Muscle of leg (tissue), 11 donors: ENCODE results near the gene MAPK8IP3. TPM values are rescaled to one million over a fixed set of nuclear protein-coding genes. Genes with fewer than 3 reads are reported as not detected.
A peak's percentile ranks its signal among the peaks of the same experiment; 100 is the strongest.
"Not testable (repeated sequence)": the region's sequence is repeated elsewhere in the genome, so short reads cannot be mapped to it uniquely, and the experiment has no call there.

Experiments
- DNase-seq: peaks from one replicate; pipeline ENCODE4 v3.0.0; 2013
- H3K27ac ChIP-seq: one replicate; pipeline ENCODE4 v1.5.1; 2013; ENCODE audit warnings: mild to moderate bottlenecking, low read length, control low read depth
- H3K27me3 ChIP-seq: one replicate; pipeline ENCODE4 v1.6.1; 2013; ENCODE audit warnings: low read length; ENCODE audit not compliant: control insufficient read depth, insufficient read depth
- H3K36me3 ChIP-seq: one replicate; pipeline ENCODE4 v1.6.1; 2013; ENCODE audit warnings: low read length; ENCODE audit not compliant: control insufficient read depth, insufficient read depth
- H3K4me1 ChIP-seq: one replicate; pipeline ENCODE4 v1.6.1; 2013; ENCODE audit warnings: low read length; ENCODE audit not compliant: control insufficient read depth, insufficient read depth
- H3K4me3 ChIP-seq: one replicate; pipeline ENCODE4 v1.5.1; 2013; ENCODE audit warnings: low read length, control low read depth
- H3K9me3 ChIP-seq: replicated peaks from 2 replicates; pipeline ENCODE4 v1.6.1; 2013; ENCODE audit warnings: low read depth, low read length; ENCODE audit not compliant: control insufficient read depth
- WGBS: methylation state at CpG from one replicate; pipeline ENCODE4 v1.1.5; 2013; ENCODE audit warnings: missing lambda C conversion rate; ENCODE audit not compliant: insufficient coverage; 5-methylcytosine and 5-hydroxymethylcytosine counted together
- polyA plus RNA-seq, 8 donors: library from polyadenylated mRNA; unstranded; fragments of 120-200 nt; gene quantifications; one replicate each; pipeline versions ENCODE4 v1.2.1 to v1.2.3, GENCODE V29; 2013; ENCODE audit warnings: inconsistent platforms in 1 of 8, low replicate concordance in 1 of 8; ENCODE audit not compliant: insufficient read length in 8 of 8, insufficient read depth in 1 of 8
- total RNA-seq: library from RNA; stranded (reverse); fragments of 120-200 nt; gene quantifications from one replicate; pipeline ENCODE4 v1.2.4, GENCODE V29; 2013

Gene MAPK8IP3
- total and polyA plus RNA-seq, 9 donors: 35.6 to 64.3 (median 50.5) TPM

DNA sequence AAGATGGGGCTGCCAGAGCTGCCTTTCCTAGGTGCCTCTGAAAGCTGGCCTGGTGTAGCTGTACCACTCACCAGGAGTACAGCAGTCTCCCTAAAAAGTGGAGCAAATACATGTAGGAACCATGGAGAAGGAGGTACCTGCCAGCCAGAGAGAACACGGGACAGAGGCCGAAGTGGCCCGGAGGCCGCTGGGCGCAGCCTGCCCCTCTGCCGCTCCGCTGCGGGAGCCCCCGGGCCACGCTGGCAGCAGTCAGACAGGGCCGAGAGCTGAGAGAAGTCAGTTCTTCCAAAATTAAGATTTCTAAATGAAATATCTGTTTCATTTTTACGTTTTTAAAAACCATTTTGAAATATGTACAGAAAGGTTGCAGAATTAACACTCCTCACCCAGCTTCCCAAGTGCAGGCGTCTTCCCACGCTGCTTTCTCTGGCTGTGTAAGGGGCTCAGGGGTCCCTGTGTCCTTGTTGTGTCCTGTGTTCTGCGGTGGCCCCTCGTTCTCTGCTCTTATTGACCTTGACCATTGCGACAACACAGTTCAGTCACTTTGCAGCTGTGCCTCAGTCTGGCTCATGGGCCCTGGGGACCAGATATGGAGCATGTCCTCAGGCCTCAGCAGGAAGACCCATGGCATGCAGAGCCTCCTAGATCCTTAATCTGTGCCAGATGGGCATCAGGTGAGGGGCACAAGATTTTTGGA, 5.0 kb downstream of the MAPK8IP3 start:
- 88% methylated on average over 12 of the region's 17 CpGs for WGBS
- Histone ChIP-seq H3K4me1 (peaks cover 29% of the 10 kb centered on the region), H3K27ac (no peak overlapping the region)

DNA sequence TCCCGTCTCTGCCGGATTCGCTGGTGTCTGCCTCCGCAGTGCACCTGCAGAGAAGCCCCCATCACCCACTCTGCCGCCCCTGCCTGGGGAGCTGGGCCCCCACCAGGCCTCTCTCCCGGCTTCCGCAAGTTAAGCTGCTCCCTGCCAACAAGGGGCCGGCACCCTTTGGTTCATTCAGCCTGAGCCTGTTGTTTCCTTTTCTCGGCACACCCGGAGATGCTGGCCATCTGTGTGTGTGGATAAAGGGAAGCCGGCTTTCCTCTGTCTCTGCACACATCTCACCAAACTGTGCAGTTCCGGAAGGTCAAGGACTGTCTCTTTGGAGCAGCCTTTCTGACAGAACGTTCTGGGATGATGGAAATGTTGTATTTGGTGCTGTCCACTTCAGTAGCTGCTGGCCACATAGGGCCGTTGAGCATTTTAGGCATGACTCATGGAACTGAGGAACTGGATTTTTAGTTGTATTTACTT, 6.8 kb downstream of the MAPK8IP3 start:
- Histone ChIP-seq H3K27me3 (no peaks in the 10 kb centered on the region), H3K27ac (no peak overlapping the region), H3K4me3 (no peak overlapping the region), H3K36me3 (peaks cover 29% of the 10 kb centered on the region), H3K9me3 (no peaks in the 10 kb centered on the region), H3K4me1 (peaks cover 19% of the 10 kb centered on the region)
- DNase-seq: peak; percentile 24
- 73% methylated on average over 4 of the region's 14 CpGs for WGBS

More for the DNA sequence above, 5.0 kb downstream of the MAPK8IP3 start:
- peaks cover 29% of the 10 kb centered on the region for H3K36me3 ChIP-seq
- H3K4me3 ChIP-seq: no peak overlapping the region
- no peaks in the 10 kb centered on the region for H3K27me3 ChIP-seq
- no peaks in the 10 kb centered on the region for H3K9me3 ChIP-seq
- DNase-seq: no peak

DNA sequence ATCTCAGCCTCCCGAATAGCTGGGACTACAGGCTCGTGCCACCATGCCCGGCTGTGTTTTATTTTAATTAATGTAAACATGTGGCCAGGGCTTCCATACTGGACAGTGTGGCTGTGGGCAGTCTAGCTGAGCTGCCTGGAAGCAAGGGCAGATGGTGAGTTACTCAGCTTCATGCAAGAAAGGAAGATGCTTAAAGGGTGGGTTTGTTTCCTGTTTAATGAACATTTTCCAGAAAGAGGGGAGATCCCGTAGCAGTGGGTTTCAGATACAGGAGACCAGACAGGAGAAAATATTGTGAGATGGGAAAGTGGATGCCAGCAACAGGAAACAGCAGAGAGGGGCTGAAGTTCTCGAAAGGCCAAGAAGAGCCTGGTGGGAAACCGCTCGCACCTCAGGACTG, 7.3 kb downstream of the MAPK8IP3 start:
- 58% methylated on average over 2 of the region's 7 CpGs for WGBS
- peaks cover 14% of the 10 kb centered on the region for H3K4me1 ChIP-seq
- H3K27ac ChIP-seq: no peak overlapping the region
- peaks cover 24% of the 10 kb centered on the region for H3K36me3 ChIP-seq
- no peak for DNase-seq
- H3K27me3 ChIP-seq: no peaks in the 10 kb centered on the region
- H3K4me3 ChIP-seq: no peak overlapping the region
- H3K9me3 ChIP-seq: no peaks in the 10 kb centered on the region

- Histone ChIP-seq H3K9me3 (no peaks in the 10 kb centered on the region), H3K27me3 (no peaks in the 10 kb centered on the region), H3K27ac (no peak overlapping the region), H3K4me1 (peaks cover 8% of the 10 kb centered on the region), H3K4me3 (no peak overlapping the region), H3K36me3 (peaks cover 18% of the 10 kb centered on the region)
- 70% methylated on average over 9 of the region's 14 CpGs for WGBS
- no peak for DNase-seq
Measured at GRCh38 chr16:1713933-1714332, 7.9 kb downstream of the MAPK8IP3 start.

- H3K4me3 ChIP-seq: no peak overlapping the region
- DNase-seq: no peak
- peaks cover 5% of the 10 kb centered on the region for H3K4me1 ChIP-seq
- H3K27me3 ChIP-seq: no peaks in the 10 kb centered on the region
- H3K9me3 ChIP-seq: no peaks in the 10 kb centered on the region
- 90% methylated on average over 12 of the region's 12 CpGs for WGBS
- no peak overlapping the region for H3K27ac ChIP-seq
- peaks cover 14% of the 10 kb centered on the region for H3K36me3 ChIP-seq
Measured at GRCh38 chr16:1715220-1715619, 9.2 kb downstream of the MAPK8IP3 start.

GRCh38 chr16:1718236-1718635, 12.2 kb downstream of the MAPK8IP3 start:
- H3K4me3 ChIP-seq, H3K27me3 ChIP-seq, H3K36me3 ChIP-seq, H3K27ac ChIP-seq, H3K4me1 ChIP-seq, H3K9me3 ChIP-seq, DNase-seq: not testable (repeated sequence)
- 81% methylated on average over 4 of the region's 10 CpGs for WGBS

DNA sequence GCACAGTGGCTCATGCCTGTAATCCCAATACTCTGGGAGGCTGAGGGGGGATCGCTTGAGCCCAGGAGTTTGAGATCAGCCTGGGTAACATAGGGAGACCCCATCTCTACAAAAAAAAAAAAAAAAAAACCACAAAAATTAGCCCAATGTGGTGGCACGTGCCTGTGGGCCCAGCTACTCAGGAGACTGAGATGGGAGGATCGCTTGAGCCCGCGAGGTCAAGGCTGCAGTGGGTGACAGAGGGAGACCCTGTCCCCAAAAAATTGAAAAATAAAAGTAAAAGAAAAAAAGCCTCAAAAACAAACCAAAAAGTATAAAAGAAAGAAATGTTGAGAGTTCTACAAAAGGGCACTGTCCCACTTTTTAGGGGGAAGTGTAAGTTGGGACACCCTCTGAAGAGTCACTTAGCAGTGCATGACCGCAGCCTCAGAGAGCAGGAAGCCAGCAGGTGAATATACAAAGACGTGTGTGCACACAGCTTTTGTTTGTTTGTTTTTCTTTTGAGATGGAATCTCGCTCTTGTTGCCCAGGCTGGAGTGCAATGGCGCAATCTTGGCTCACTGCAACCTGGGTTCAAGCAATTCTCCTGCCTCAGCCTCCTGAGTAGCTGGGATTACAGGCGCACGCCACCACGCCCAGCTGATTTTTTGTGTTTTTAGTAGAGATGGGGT, 13.7 kb downstream of the MAPK8IP3 start:
- H3K4me3 ChIP-seq, H3K4me1 ChIP-seq, DNase-seq, H3K36me3 ChIP-seq, H3K9me3 ChIP-seq, H3K27ac ChIP-seq, H3K27me3 ChIP-seq: not testable (repeated sequence)
- 79% methylated on average over 4 of the region's 12 CpGs for WGBS

GRCh38 chr16:1721372-1721771, 15.4 kb downstream of the MAPK8IP3 start:
- WGBS: 91% methylated on average over 6 of the region's 9 CpGs
- peaks cover 2% of the 10 kb centered on the region for H3K4me1 ChIP-seq
- H3K27me3 ChIP-seq: no peaks in the 10 kb centered on the region
- H3K9me3 ChIP-seq: no peaks in the 10 kb centered on the region
- H3K27ac ChIP-seq: no peak overlapping the region
- no peak for DNase-seq
- peaks cover 14% of the 10 kb centered on the region for H3K36me3 ChIP-seq
- H3K4me3 ChIP-seq: no peak overlapping the region

- Histone ChIP-seq H3K36me3 (peaks cover 28% of the 10 kb centered on the region), H3K27ac (no peak overlapping the region), H3K9me3 (no peaks in the 10 kb centered on the region), H3K27me3 (no peaks in the 10 kb centered on the region), H3K4me3 (no peak overlapping the region), H3K4me1 (peaks cover 2% of the 10 kb centered on the region)
- DNase-seq: no peak
- 66% methylated on average over 2 of the region's 6 CpGs for WGBS
Measured at GRCh38 chr16:1723450-1724147, 17.6 kb downstream of the MAPK8IP3 start.

DNA sequence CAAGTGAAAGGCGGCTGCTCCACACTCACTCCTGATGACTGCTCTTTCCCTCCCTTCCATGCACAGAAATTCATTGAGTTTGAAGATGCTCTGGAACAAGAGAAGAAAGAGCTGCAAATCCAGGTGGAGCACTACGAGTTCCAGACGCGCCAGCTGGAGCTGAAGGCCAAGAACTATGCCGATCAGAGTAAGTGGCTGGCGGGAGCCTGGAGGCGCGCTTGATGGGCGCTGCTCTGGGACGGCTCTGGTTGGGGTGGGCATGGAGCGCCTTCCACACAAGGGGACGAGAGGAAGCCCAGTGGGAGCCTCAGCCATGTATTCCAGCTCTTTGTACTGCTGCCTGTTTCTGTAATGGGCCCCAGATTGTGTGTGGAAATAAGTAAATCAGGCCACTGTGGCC, 18.5 kb downstream of the MAPK8IP3 start:
- Histone ChIP-seq H3K4me3 (no peak overlapping the region), H3K27ac (no peak overlapping the region), H3K36me3 (peaks cover 33% of the 10 kb centered on the region), H3K4me1 (peaks cover 2% of the 10 kb centered on the region), H3K9me3 (no peaks in the 10 kb centered on the region), H3K27me3 (no peaks in the 10 kb centered on the region)
- no peak for DNase-seq
- 84% methylated on average over 11 of the region's 12 CpGs for WGBS
